HepG2 (cell line): ENCODE measurements around the gene KRTAP12-3. TPM values are rescaled to one million over a fixed set of nuclear protein-coding genes. Genes with fewer than 3 reads are reported as not detected.
A peak's percentile ranks its signal among the peaks of the same experiment; 100 is the strongest.

Experiments used
- CCAR2 ChIP-seq: fragments of 200-400 bp; formaldehyde crosslinking; optimal IDR thresholded peaks from 2 replicates; pipeline ENCODE3; 2018; ENCODE audit warnings: low read depth, mild to moderate bottlenecking, low read length, moderate library complexity
- CENPX ChIP-seq: sonication (generic); formaldehyde crosslinking; IDR thresholded peaks from 2 replicates; pipeline ENCODE4 v1.9.0; 2021; ENCODE audit warnings: mild to moderate bottlenecking, missing genetic modification reagents, moderate library complexity
- GATAD2A ChIP-seq: IDR thresholded peaks from 2 replicates; pipeline ENCODE4 v1.6.1; 2016
- HBP1 ChIP-seq: IDR thresholded peaks from 2 replicates; pipeline ENCODE4 v1.6.1; 2016; ENCODE audit warnings: low read depth, control low read depth
- HOXA7 ChIP-seq: sonication (generic); formaldehyde crosslinking; IDR thresholded peaks from 2 replicates; pipeline ENCODE4 v1.8.1; 2022; ENCODE audit warnings: mild to moderate bottlenecking, missing genetic modification reagents, moderate library complexity
- JARID2 ChIP-seq: sonication (generic); formaldehyde crosslinking; IDR thresholded peaks from 2 replicates; pipeline ENCODE4 v1.8.1; 2023; ENCODE audit warnings: missing genetic modification reagents, inconsistent platforms; ENCODE audit not compliant: insufficient replicate concordance
- KLF9 ChIP-seq: IDR thresholded peaks from 2 replicates; pipeline ENCODE4 v1.6.1; 2016; ENCODE audit warnings: low read depth
- MTERF4 ChIP-seq: sonication (generic); formaldehyde crosslinking; IDR thresholded peaks from 2 replicates; pipeline ENCODE4 v1.8.0; 2023; ENCODE audit warnings: mild to moderate bottlenecking, missing genetic modification reagents
- NCOA5 ChIP-seq: sonication (generic); formaldehyde crosslinking; IDR thresholded peaks from 2 replicates; pipeline ENCODE4 v1.4.0; 2020; ENCODE audit warnings: missing genetic modification reagents
- POLR2AphosphoS5 ChIP-seq: IDR thresholded peaks from 2 replicates; pipeline ENCODE4 v1.6.1; 2012; ENCODE audit warnings: low read depth, low read length
- RFXANK ChIP-seq: IDR thresholded peaks from 2 replicates; pipeline ENCODE4 v1.6.1; 2016
- RNF2 ChIP-seq: fragments of 450-650 bp; conservative IDR thresholded peaks from 2 replicates; pipeline ENCODE4 v1.6.1; 2016; ENCODE audit warnings: low read depth
- SMAD1 ChIP-seq: sonication (generic); formaldehyde crosslinking; IDR thresholded peaks from 2 replicates; pipeline ENCODE4 v1.4.0; 2020; ENCODE audit warnings: missing genetic modification reagents, low read depth, mild to moderate bottlenecking, borderline replicate concordance
- SRY ChIP-seq: sonication (generic); formaldehyde crosslinking; IDR thresholded peaks from 2 replicates; pipeline ENCODE4 v1.8.0; 2022; ENCODE audit warnings: mild to moderate bottlenecking, missing genetic modification reagents
- TFDP2 ChIP-seq: sonication (generic); formaldehyde crosslinking; IDR thresholded peaks from 2 replicates; pipeline ENCODE4 v1.4.0; 2020; ENCODE audit warnings: missing genetic modification reagents
- ZNF20 ChIP-seq: sonication (generic); formaldehyde crosslinking; IDR thresholded peaks from 2 replicates; pipeline ENCODE4 v1.4.0; 2020; ENCODE audit warnings: mild to moderate bottlenecking, moderate library complexity, missing genetic modification reagents
- ZNF256 ChIP-seq: sonication (generic); formaldehyde crosslinking; conservative IDR thresholded peaks from 2 replicates; pipeline ENCODE4 v1.4.0; 2020; ENCODE audit warnings: missing genetic modification reagents
- ZNF337 ChIP-seq: sonication (generic); formaldehyde crosslinking; IDR thresholded peaks from 2 replicates; pipeline ENCODE4 v1.5.1; 2020; ENCODE audit warnings: missing genetic modification reagents, low read depth, mild to moderate bottlenecking, borderline replicate concordance
- ZSCAN29 ChIP-seq: sonication (generic); formaldehyde crosslinking; conservative IDR thresholded peaks from 2 replicates; pipeline ENCODE4 v1.4.0; 2020; ENCODE audit warnings: mild to moderate bottlenecking, missing genetic modification reagents
- polyA plus RNA-seq, 8 experiments: library from polyadenylated mRNA; depleted of rRNA in 3 of 8; stranded (reverse) in 7 of 8; unstranded in 1 of 8; fragments of >200 nt; fragmentation: Illumina TruSeq in 4 of 8; extraction: Trizol in 4 of 8; gene quantifications; 2 replicates each; pipeline versions ENCODE4 v1.2.1 to v1.2.3, GENCODE V29; 2011 to 2016; ENCODE audit warnings: low read depth in 4 of 8, missing spikeins in 1 of 8, mixed read lengths in 1 of 8; ENCODE audit not compliant: insufficient read depth in 1 of 8
- total RNA-seq, 5 experiments: library from RNA; depleted of rRNA; stranded (reverse); fragments of >200 nt; fragmentation: Illumina TruSeq; extraction: Trizol; gene quantifications; 2 replicates each; pipeline ENCODE4 v1.2.3, GENCODE V29; 2016; ENCODE audit warnings: low read depth in 1 of 5
- TF ChIP-seq, protein P1 (sequence below): sonication (generic); formaldehyde crosslinking; IDR thresholded peaks from 2 replicates; pipeline ENCODE4 v1.4.0; 2020; ENCODE audit warnings: low read depth, mild to moderate bottlenecking, missing genetic modification reagents
- TF ChIP-seq, protein P2 (sequence below): sonication (generic); formaldehyde crosslinking; IDR thresholded peaks from 2 replicates; pipeline ENCODE4 v1.5.0; 2020; ENCODE audit warnings: mild to moderate bottlenecking, missing genetic modification reagents, borderline replicate concordance
- TF ChIP-seq, protein P3 (sequence below): sonication (generic); formaldehyde crosslinking; IDR thresholded peaks from 2 replicates; pipeline ENCODE4 v1.8.0; 2022; ENCODE audit warnings: mild to moderate bottlenecking, missing genetic modification reagents, moderate library complexity

The KRTAP12-3 gene
- total and polyA plus RNA-seq, 2 of the 13 experiments (the other 11 are each of a cell fraction or from before 2014, with no cell fraction given) = not detected

- TF ChIP-seq TFDP2 (CRISPR knock-in tag) (peak; percentile 41; the same call in 1 of the 2 replicates), RNF2 (0 out of 2 replicates have a peak, but pooled peaks have one; percentile 59), HOXA7 (no peak), NCOA5 (CRISPR knock-in tag) (no peak), CCAR2 (no peak), SRY (CRISPR knock-in tag) (no peak), CENPX (CRISPR knock-in tag) (no peak), KLF9 (CRISPR knock-in tag) (no peak), ZSCAN29 (CRISPR knock-in tag) (0 out of 2 replicates have a peak, but pooled peaks have one; percentile 26), ZNF337 (CRISPR knock-in tag) (no peak), GATAD2A (CRISPR knock-in tag) (peak; percentile 80), ZNF256 (CRISPR knock-in tag) (no peak), MTERF4 (CRISPR knock-in tag) (no peak), RFXANK (CRISPR knock-in tag) (no peak), POLR2AphosphoS5 (no peak), JARID2 (CRISPR knock-in tag) (no peak), HBP1 (CRISPR knock-in tag) (no peak), SMAD1 (CRISPR knock-in tag) (0 out of 2 replicates have a peak, but pooled peaks have one; percentile 46), ZNF20 (CRISPR knock-in tag) (no peak)
- TF ChIP-seq, protein P1, sequence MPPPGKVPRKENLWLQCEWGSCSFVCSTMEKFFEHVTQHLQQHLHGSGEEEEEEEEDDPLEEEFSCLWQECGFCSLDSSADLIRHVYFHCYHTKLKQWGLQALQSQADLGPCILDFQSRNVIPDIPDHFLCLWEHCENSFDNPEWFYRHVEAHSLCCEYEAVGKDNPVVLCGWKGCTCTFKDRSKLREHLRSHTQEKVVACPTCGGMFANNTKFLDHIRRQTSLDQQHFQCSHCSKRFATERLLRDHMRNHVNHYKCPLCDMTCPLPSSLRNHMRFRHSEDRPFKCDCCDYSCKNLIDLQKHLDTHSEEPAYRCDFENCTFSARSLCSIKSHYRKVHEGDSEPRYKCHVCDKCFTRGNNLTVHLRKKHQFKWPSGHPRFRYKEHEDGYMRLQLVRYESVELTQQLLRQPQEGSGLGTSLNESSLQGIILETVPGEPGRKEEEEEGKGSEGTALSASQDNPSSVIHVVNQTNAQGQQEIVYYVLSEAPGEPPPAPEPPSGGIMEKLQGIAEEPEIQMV (CRISPR knock-in tag) = peak; percentile 69; the same call in 1 of the 2 replicates
- TF ChIP-seq, protein P2, sequence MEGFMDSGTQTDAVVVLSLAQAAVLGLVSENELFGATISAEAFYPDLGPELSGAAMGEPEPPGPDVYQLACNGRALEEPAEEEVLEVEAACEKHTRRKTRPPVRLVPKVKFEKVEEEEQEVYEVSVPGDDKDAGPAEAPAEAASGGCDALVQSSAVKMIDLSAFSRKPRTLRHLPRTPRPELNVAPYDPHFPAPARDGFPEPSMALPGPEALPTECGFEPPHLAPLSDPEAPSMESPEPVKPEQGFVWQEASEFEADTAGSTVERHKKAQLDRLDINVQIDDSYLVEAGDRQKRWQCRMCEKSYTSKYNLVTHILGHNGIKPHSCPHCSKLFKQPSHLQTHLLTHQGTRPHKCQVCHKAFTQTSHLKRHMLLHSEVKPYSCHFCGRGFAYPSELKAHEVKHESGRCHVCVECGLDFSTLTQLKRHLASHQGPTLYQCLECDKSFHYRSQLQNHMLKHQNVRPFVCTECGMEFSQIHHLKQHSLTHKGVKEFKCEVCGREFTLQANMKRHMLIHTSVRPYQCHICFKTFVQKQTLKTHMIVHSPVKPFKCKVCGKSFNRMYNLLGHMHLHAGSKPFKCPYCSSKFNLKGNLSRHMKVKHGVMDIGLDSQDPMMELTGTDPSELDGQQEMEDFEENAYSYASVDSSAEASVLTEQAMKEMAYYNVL (CRISPR knock-in tag) = no peak
- TF ChIP-seq, protein P3, sequence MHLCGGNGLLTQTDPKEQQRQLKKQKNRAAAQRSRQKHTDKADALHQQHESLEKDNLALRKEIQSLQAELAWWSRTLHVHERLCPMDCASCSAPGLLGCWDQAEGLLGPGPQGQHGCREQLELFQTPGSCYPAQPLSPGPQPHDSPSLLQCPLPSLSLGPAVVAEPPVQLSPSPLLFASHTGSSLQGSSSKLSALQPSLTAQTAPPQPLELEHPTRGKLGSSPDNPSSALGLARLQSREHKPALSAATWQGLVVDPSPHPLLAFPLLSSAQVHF (CRISPR knock-in tag) = no peak
Measured at GRCh38 chr21:44700101-44701022, 42.6 kb downstream of the KRTAP12-3 start (continued).
